Naive thymus-derived CD4-positive, alpha-beta T cell (primary cell): ENCODE measurements around the gene CDH23. TPM values are rescaled to one million over a fixed set of nuclear protein-coding genes. Genes with fewer than 3 reads are reported as not detected.
A peak's percentile ranks its signal among the peaks of the same experiment; 100 is the strongest.

Experiments
- ATAC-seq: fragments of 150-1000 bp; cut with Tn5 transposase; 2 replicates; pipeline ENCODE4 v1.10.0; 2021; ENCODE audit warnings: mild to moderate bottlenecking, moderate library complexity
- CTCF ChIA-PET: fragments of 350-600 bp; sonication (Branson Sonifier 250); formaldehyde crosslinking; loops from one replicate; lab custom pipeline; 2021; ENCODE audit warnings: antibody characterized with exemption; lab: Charles Lee
- POLR2A ChIA-PET: fragments of 350-600 bp; sonication (Branson Sonifier 250); formaldehyde crosslinking; loops from one replicate; lab custom pipeline; 2021; ENCODE audit warnings: antibody characterized with exemption, inconsistent platforms; lab: Charles Lee
- DNase-seq, 9 donors: peaks; one replicate each; pipeline versions ENCODE4 v3.0.0 to v3.0.0-alpha.2; 2020 to 2022; ENCODE audit warnings: mixed read lengths in 1 of 9
- H3K27ac ChIP-seq: one replicate; pipeline ENCODE4 v1.7.0; 2013; ENCODE audit warnings: mild to moderate bottlenecking, low read depth, low read length, moderate library complexity
- H3K27me3 ChIP-seq, 2 donors: one replicate each; pipeline ENCODE4 v1.7.0; 2013; ENCODE audit warnings: low read length in 2 of 2, mild to moderate bottlenecking in 2 of 2, moderate library complexity in 2 of 2; ENCODE audit not compliant: control insufficient read depth in 2 of 2, insufficient read depth in 2 of 2
- H3K36me3 ChIP-seq, 3 experiments: 1 replicate in 2 of 3; 2 replicates in 1 of 3; pipeline ENCODE4 v1.7.0; 2013; ENCODE audit warnings: low read length in 3 of 3, mild to moderate bottlenecking in 3 of 3, moderate library complexity in 1 of 3; ENCODE audit not compliant: insufficient read depth in 3 of 3, control insufficient read depth in 2 of 3
- H3K4me1 ChIP-seq, 2 donors: one replicate each; pipeline ENCODE4 v1.7.0; 2013; ENCODE audit warnings: low read length in 2 of 2, mild to moderate bottlenecking in 2 of 2, moderate library complexity in 1 of 2; ENCODE audit not compliant: control insufficient read depth in 2 of 2, insufficient read depth in 2 of 2
- H3K4me3 ChIP-seq: 2 replicates; pipeline ENCODE4 v1.7.0; 2013; ENCODE audit warnings: mild to moderate bottlenecking, low read length
- H3K9me3 ChIP-seq, 3 experiments: 1 replicate in 2 of 3; 2 replicates in 1 of 3; pipeline ENCODE4 v1.7.0; 2013; ENCODE audit warnings: low read length in 3 of 3; ENCODE audit not compliant: control insufficient read depth in 2 of 3
- H3K27ac Mint-ChIP-seq, 9 donors: one replicate each; pipeline ENCODE4 v1.8.0; 2020 to 2022; ENCODE audit warnings: mixed read lengths in 9 of 9, mild to moderate bottlenecking in 8 of 9, moderate library complexity in 5 of 9, inconsistent platforms in 2 of 9
- H3K27me3 Mint-ChIP-seq, 5 donors: one replicate each; pipeline ENCODE4 v1.8.0; 2021 to 2022; ENCODE audit warnings: mixed read lengths in 5 of 5, mild to moderate bottlenecking in 1 of 5
- H3K36me3 Mint-ChIP-seq, 5 donors: one replicate each; pipeline ENCODE4 v1.8.0; 2020 to 2022; ENCODE audit warnings: mixed read lengths in 5 of 5, mild to moderate bottlenecking in 3 of 5, inconsistent platforms in 1 of 5
- H3K4me1 Mint-ChIP-seq, 7 donors: one replicate each; pipeline ENCODE4 v1.8.0; 2020 to 2022; ENCODE audit warnings: mixed read lengths in 7 of 7, mild to moderate bottlenecking in 3 of 7, inconsistent platforms in 1 of 7
- H3K4me3 Mint-ChIP-seq, 10 donors: one replicate each; pipeline ENCODE4 v1.8.0; 2020 to 2022; ENCODE audit warnings: mild to moderate bottlenecking in 10 of 10, mixed read lengths in 10 of 10, moderate library complexity in 6 of 10, inconsistent platforms in 2 of 10
- H3K9me3 Mint-ChIP-seq, 11 donors: one replicate each; pipeline ENCODE4 v1.8.0; 2020 to 2022; ENCODE audit warnings: mixed read lengths in 11 of 11, mild to moderate bottlenecking in 4 of 11, inconsistent platforms in 1 of 11, moderate library complexity in 1 of 11
- intact Hi-C, 2 donors: fragments of 100-400 bp; cut with micrococcal nuclease; formaldehyde crosslinking; loops; one replicate each; pipeline ENCODE4 v1.15.1; 2023
- polyA plus RNA-seq, 2 donors: library from polyadenylated mRNA; unstranded; fragments of 300-500 nt; fragmentation: Illumina TruSeq; gene quantifications; one replicate each; pipeline ENCODE4 v1.2.3, GENCODE V29; 2021
- total RNA-seq, 6 experiments: library from RNA in 5 of 6; stranded (reverse) in 5 of 6; gene quantifications; 1 replicate in 5 of 6; 2 replicates in 1 of 6; pipeline ENCODE4 v1.2.3 and lab custom pipeline; 2021 to 2026

CDH23 gene
- total and polyA plus RNA-seq, 7 experiments from 2014 or later: 1.1 to 18.3 (median 7.9) TPM

- intact Hi-C loops: no loop called here
- no peaks in the 10 kb centered on the region for H3K36me3 Mint-ChIP-seq
- no peak for DNase-seq
- Histone ChIP-seq H3K9me3 (no peaks in the 10 kb centered on the region), H3K4me1 (no peaks in the 10 kb centered on the region), H3K4me3 (no peak overlapping the region), H3K27ac (no peak overlapping the region), H3K36me3 (no peaks in the 10 kb centered on the region), H3K27me3 (no peaks in the 10 kb centered on the region)
- no peaks in the 10 kb centered on the region for H3K27me3 Mint-ChIP-seq
- peaks cover 0 to 4% (median 0%) of the 10 kb centered on the region in 7 donors for H3K4me1 Mint-ChIP-seq
- no peak for ATAC-seq
- H3K27ac Mint-ChIP-seq: no peak overlapping the region
- no peak overlapping the region for H3K4me3 Mint-ChIP-seq
- no peaks in the 10 kb centered on the region for H3K9me3 Mint-ChIP-seq
- ChIA-PET POLR2A (no interaction called here), CTCF (no interaction called here)
Observed at GRCh38 chr10:71656220-71656619, 259.5 kb downstream of the CDH23 start.

- Mint-ChIP-seq H3K4me1 (peaks cover 0 to 4% (median 0%) of the 10 kb centered on the region in 7 donors), H3K27me3 (no peaks in the 10 kb centered on the region), H3K9me3 (no peaks in the 10 kb centered on the region), H3K27ac (no peak overlapping the region), H3K36me3 (no peaks in the 10 kb centered on the region), H3K4me3 (no peak overlapping the region)
- ATAC-seq (no peak), DNase-seq (no peak)
- H3K27me3 ChIP-seq: no peaks in the 10 kb centered on the region
- H3K36me3 ChIP-seq: no peaks in the 10 kb centered on the region
- CTCF ChIA-PET: no interaction called here
- no peaks in the 10 kb centered on the region for H3K4me1 ChIP-seq
- intact Hi-C loops: no loop called here
- POLR2A ChIA-PET: no interaction called here
- H3K9me3 ChIP-seq: no peaks in the 10 kb centered on the region
- H3K4me3 ChIP-seq: no peak overlapping the region
- H3K27ac ChIP-seq: no peak overlapping the region
Observed at GRCh38 chr10:71657604-71658466, 261.1 kb downstream of the CDH23 start.

- ATAC-seq (no peak), DNase-seq (no peak)
- H3K36me3 Mint-ChIP-seq: no peaks in the 10 kb centered on the region
- H3K9me3 Mint-ChIP-seq: no peaks in the 10 kb centered on the region
- H3K27ac Mint-ChIP-seq: no peak overlapping the region
- no peaks in the 10 kb centered on the region for H3K4me1 ChIP-seq
- intact Hi-C loops: no loop called here
- H3K9me3 ChIP-seq: no peaks in the 10 kb centered on the region
- H3K36me3 ChIP-seq: no peaks in the 10 kb centered on the region
- POLR2A ChIA-PET: no interaction called here
- peaks cover 0 to 2% (median 0%) of the 10 kb centered on the region in 7 donors for H3K4me1 Mint-ChIP-seq
- no peak overlapping the region for H3K4me3 ChIP-seq
- H3K27me3 Mint-ChIP-seq: no peaks in the 10 kb centered on the region
- H3K27ac ChIP-seq: no peak overlapping the region
- CTCF ChIA-PET: interaction anchor here (0.6 kb wide), 1 partner anchor 698 kb away, joined by 4 read pairs; no protein-coding TSS in a partner anchor
- H3K4me3 Mint-ChIP-seq: no peak overlapping the region
- no peaks in the 10 kb centered on the region for H3K27me3 ChIP-seq
Observed at GRCh38 chr10:71658467-71658745, 261.7 kb downstream of the CDH23 start.

- H3K4me3 ChIP-seq: no peak overlapping the region
- H3K9me3 ChIP-seq: no peaks in the 10 kb centered on the region
- peak overlapping the region in 1 of 9 donors; percentile 46 for H3K27ac Mint-ChIP-seq
- no peak overlapping the region for H3K27ac ChIP-seq
- no peak for ATAC-seq
- H3K27me3 Mint-ChIP-seq: no peaks in the 10 kb centered on the region
- intact Hi-C loops: no loop called here
- no peaks in the 10 kb centered on the region for H3K36me3 Mint-ChIP-seq
- H3K27me3 ChIP-seq: no peaks in the 10 kb centered on the region
- ChIA-PET POLR2A (interaction anchor here (0.7 kb wide), 1 partner anchor 107 kb away, joined by 7 read pairs; no protein-coding TSS in a partner anchor), CTCF (interaction anchor here (0.6 kb wide), 1 partner anchor 697 kb away, joined by 4 read pairs; no protein-coding TSS in a partner anchor)
- no peaks in the 10 kb centered on the region for H3K9me3 Mint-ChIP-seq
- no peaks in the 10 kb centered on the region for H3K4me1 ChIP-seq
- peaks cover 0 to 2% (median 0%) of the 10 kb centered on the region in 7 donors for H3K4me1 Mint-ChIP-seq
- no peaks in the 10 kb centered on the region for H3K36me3 ChIP-seq
- DNase-seq: no peak
- H3K4me3 Mint-ChIP-seq: no peak overlapping the region
Observed at GRCh38 chr10:71659111-71659634, 262.5 kb downstream of the CDH23 start.

- H3K4me3 Mint-ChIP-seq: no peak overlapping the region
- no peaks in the 10 kb centered on the region for H3K4me1 ChIP-seq
- POLR2A ChIA-PET: interaction anchor here (0.7 kb wide), 1 partner anchor 106 kb away, joined by 7 read pairs; no protein-coding TSS in a partner anchor
- DNase-seq: no peak
- no peaks in the 10 kb centered on the region for H3K9me3 ChIP-seq
- no peak overlapping the region for H3K4me3 ChIP-seq
- H3K27ac Mint-ChIP-seq: no peak overlapping the region
- H3K27me3 ChIP-seq: no peaks in the 10 kb centered on the region
- CTCF ChIA-PET: interaction anchor here (0.6 kb wide), 1 partner anchor 218 kb away, joined by 4 read pairs; no protein-coding TSS in a partner anchor
- no peaks in the 10 kb centered on the region for H3K36me3 Mint-ChIP-seq
- H3K27ac ChIP-seq: no peak overlapping the region
- no peaks in the 10 kb centered on the region for H3K9me3 Mint-ChIP-seq
- no peaks in the 10 kb centered on the region for H3K36me3 ChIP-seq
- ATAC-seq: no peak
- H3K4me1 Mint-ChIP-seq: peaks cover 0 to 3% (median 2%) of the 10 kb centered on the region in 7 donors
- intact Hi-C loops: no loop called here
- H3K27me3 Mint-ChIP-seq: no peaks in the 10 kb centered on the region
Observed at GRCh38 chr10:71659737-71660136, 263.0 kb downstream of the CDH23 start.

- H3K9me3 ChIP-seq: no peaks in the 10 kb centered on the region
- ChIA-PET CTCF (interaction anchor here (0.6 kb wide), 1 partner anchor 218 kb away, joined by 4 read pairs; no protein-coding TSS in a partner anchor), POLR2A (no interaction called here)
- no peak overlapping the region for H3K27ac ChIP-seq
- DNase-seq (no peak), ATAC-seq (no peak)
- H3K36me3 ChIP-seq: no peaks in the 10 kb centered on the region
- intact Hi-C loops: no loop called here
- H3K27ac Mint-ChIP-seq: no peak overlapping the region
- no peaks in the 10 kb centered on the region for H3K36me3 Mint-ChIP-seq
- H3K4me3 ChIP-seq: no peak overlapping the region
- H3K27me3 ChIP-seq: no peaks in the 10 kb centered on the region
- H3K4me3 Mint-ChIP-seq: no peak overlapping the region
- H3K27me3 Mint-ChIP-seq: no peaks in the 10 kb centered on the region
- H3K4me1 Mint-ChIP-seq: peaks cover 0 to 8% (median 5%) of the 10 kb centered on the region in 7 donors
- H3K4me1 ChIP-seq: no peaks in the 10 kb centered on the region
- H3K9me3 Mint-ChIP-seq: no peaks in the 10 kb centered on the region
Observed at GRCh38 chr10:71660313-71660712, 263.6 kb downstream of the CDH23 start.
